NB4 (cell line): ENCODE results near the gene CTXND1.
"Not testable (repeated sequence)": the region's sequence is repeated elsewhere in the genome, so short reads cannot be mapped to it uniquely, and the experiment has no call there.

Source experiments
- CTCF ChIP-seq: IDR thresholded peaks from one replicate; pipeline ENCODE4 v1.5.1; 2012; ENCODE audit warnings: low read depth, low read length
- POLR2A ChIP-seq: IDR thresholded peaks from 2 replicates; pipeline ENCODE4 v1.6.1; 2011; ENCODE audit warnings: mild to moderate bottlenecking; ENCODE audit not compliant: insufficient read length; ENCODE audit errors: extremely low read depth

DNA sequence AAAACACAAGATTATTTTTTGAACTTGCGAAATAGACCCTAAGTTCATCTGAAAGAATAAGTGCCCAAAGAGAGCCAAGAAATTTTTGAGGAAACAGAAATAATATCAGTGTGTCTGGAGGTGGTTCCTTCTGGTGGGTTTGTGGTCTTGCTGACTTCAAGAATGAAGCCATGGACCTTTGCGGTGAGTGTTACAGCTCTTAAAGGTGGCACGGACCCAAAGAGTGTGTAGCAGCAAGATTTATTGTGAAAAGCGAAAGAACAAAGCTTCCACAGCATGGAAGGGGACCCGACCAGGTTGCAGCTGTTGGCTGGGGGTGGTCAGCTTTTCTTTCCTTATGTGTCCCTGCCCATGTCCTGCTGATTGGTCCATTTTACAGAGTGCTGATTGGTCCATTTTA, 38.9 kb upstream of the CTXND1 start:
- not testable (repeated sequence) for TF ChIP-seq CTCF, POLR2A
